Dedifferentiated amniotic fluid mesenchymal stem cell (primary cell): ENCODE data around the gene CLK4.
A peak's percentile ranks its signal among the peaks of the same experiment; 100 is the strongest.

ENCODE experiments used
- DNase-seq: peaks from one replicate; pipeline ENCODE4 v3.0.0-alpha.2; 2016; ENCODE audit errors: extremely low spot score

Gene CLK4

DNA sequence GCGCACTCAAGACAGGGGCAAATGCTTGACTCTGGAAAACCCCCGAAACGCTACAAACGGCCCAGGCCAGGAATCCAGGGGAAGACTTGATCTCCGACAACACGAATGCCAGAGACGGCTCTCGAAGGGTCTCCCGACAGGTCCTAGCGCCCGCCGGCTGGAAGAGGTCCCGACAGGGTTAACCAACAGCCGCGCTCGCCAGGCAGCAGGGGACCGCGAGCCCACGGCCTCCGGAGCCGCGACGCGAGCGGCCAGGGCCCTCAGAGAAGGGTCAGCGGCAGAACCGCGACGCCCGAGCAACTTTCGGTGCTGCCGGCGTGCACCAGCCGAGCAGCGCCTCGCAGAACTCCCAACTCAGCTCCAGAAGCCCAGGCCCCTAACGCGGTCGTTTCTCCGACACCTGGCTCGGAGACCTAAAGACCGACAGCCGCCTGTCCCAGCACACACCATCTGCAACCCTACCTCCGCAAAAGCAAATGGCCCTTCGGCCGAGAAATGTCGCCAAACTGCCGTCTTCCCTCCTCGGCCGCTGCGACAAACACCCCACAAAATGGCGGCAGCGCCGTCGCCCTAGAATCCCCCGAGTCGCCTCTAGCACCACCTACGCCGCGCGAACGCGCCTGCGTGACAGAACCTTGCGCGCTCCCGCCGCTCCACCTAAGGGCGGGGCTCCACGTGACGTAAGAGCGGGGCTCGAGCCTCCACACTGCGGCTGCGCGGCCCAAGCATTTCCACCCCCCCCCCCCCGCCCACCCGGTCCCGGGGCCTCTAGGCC lies at the start of gene CLK4:
CLK4 (minus strand) TSS at position 567 of the 775 bp plus-strand sequence. CDS start 3,634 bp downstream, outside the sequence.
- peak; percentile 91 for DNase-seq

- DNase-seq = no peak
Observed at GRCh38 chr5:178675922-178676321, 49.1 kb upstream of the CLK4 start.

DNA sequence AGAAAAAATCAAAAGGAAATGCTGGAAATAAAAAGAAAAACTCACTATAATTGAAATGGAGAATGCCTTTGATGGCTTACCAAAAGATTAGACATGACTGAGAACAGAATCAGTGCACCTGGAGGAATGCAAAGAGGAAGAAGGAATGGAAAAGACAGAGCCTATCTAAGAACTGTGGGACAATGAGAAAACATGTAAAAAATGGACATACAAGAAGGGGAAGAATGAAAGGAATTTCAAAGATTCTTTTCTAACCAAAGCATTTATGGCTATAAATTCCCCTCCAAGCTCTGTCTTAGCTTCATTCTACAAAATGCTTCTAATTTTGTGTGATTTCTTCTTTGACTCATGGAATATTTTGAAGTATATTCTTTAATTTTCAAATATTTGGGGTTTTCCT lies 47.5 kb upstream of the CLK4 start:
- peak; percentile 23 for DNase-seq

DNA sequence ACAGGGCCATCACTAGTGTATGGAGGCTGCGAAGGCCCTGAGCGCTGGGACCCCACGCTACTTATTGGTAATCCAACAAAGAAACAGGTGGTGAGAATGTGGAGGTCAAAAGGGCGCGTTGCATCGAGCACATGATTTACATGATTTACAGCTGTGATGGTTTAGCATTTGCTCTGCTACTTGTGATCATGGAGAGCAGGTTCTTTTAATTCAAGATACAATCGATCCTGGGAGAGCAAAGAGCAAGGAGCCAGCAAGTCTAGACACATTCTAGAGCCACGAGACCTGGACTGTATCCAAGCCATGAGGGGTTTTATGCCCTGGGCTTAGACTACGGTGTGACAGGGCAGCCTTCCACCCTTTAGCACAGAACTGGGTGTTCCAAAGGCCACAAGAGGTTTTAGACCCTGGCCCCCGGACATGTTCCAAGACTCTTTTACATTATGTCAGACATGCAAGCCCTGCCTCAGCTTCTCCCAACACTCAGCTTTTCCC lies 47.0 kb upstream of the CLK4 start:
- no peak for DNase-seq

DNA sequence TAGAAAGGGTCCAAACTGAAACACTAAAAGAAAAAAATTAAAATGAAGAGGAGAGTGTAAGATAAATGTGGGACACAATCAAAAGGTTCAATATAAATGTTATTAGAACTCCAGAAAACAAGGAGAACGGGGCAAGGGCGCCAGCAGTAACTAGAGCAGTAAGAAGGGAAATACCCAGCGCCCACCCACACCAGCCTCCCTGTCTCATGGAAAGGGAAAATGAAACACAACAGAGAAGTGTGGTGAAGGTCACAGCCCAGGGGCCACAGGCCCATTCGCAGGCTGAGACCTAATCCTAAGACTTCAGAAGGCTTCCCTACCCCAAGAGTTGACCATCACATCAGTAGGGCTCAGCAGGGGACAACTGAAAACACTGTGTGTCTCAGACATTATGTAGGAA lies 45.8 kb upstream of the CLK4 start:
- DNase-seq = no peak

DNA sequence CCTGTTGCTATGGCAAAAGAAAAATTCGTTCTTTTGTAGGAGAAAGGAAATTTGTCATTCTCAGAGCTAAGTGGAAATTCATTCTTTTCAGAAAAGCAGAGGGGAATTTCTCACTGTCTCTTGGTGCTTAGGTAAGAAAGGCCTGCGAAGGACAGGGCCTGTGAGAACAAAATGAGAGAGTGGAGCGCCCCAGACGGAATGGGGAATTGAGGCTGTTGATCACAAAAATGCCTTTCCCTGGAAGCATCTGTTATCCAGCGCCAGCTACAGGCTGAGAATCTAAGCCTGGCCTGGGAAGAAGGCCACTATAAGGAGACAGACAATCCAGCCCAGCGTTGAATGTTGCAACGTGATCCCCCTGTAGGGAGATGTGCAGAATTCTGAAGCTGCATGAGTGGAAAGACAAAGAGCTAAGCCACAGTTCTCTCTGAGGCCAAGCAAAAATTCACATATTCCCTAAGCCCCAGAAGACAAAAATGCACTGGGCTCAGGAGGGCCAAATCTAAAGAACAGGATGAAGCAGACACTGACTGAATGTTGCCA lies 44.8 kb upstream of the CLK4 start:
- no peak for DNase-seq

DNA sequence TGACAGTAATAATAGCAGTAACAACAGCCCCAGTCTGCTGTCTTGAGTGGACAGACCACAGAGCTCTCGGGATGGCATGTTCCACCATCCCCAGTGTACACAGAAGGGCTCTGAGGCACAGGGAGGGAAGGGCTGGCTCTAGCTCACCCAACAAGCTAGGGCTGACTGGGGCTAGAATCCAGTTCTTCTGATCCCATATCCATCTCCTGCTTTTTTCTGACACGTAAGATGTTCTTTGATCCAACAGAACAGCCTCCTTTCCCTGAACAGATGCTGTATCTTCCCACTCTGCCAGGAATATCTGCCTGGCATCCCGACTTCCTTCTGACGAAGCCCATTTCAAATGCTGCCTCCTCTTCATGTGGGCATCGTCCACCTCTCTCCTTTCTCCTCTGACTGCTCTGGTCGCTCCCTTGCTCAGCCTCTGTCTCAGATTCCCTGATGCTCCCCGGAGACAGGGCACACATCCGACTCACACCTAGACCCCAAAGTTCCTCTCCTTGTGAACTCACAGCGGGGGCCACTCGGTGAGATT lies 43.6 kb upstream of the CLK4 start:
- peak; percentile 3 for DNase-seq

- peak; percentile 5 for DNase-seq
Observed at GRCh38 chr5:178668579-178668978, 41.7 kb upstream of the CLK4 start.

DNA sequence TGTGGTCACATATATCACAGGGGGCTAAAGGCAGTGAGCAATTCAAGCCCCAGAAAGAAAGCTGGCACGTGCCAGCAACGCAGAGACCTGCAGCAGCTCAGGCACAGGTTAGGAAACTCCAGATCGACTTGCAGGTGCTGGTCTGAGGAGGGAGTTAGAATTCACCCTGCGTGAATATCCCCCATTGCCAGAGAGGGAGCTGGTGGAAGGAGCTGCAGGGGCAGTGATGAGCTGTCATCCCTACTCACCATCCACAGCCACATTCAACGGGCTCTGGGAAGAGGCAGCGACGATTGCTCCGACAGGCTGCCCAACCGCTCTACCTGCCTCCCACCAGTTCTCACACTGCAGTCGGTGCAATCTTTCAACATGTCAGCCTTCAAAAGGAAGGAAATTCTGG lies 40.8 kb upstream of the CLK4 start:
- DNase-seq = peak; percentile 7

DNA sequence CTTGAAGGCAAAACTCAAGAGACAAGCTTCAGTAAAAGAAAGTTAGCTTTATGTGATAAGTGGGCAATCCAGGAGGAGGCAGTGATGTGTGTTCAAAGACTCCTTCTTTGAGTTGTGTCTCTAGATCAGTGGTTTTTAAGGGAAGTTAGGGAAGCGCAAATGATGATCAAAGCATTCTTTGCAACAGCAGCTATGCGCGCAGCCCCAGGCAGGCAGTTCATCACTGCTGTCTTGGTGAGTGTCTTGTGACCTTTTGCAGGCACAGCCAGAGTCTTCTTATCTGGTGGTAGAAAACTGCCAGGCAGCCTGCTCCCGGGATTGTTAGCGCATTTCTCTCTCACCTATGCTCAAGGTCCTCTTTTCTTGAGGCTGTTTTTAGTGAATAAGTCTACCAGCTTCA lies 40.3 kb upstream of the CLK4 start:
- peak; percentile 8 for DNase-seq

DNA sequence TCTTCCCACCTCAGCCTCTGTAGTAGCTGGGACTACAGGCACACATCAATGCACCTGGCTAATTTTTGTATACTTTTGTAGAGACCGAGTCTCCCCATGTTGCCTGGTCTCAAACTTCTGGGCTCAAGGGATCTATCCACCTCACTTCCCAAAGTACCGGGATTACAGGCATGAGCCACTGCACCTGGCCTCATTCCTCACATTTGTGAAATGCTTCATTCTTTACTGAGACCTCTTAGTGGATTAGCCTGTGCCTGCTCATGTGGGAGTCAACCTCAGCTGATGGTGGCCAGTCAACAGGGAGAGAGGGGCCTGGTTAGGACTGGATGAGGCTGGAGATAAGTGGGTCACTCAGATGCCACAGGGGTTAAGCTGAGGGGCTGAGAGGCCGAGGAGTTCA lies 37.3 kb upstream of the CLK4 start:
- DNase-seq = no peak

DNA sequence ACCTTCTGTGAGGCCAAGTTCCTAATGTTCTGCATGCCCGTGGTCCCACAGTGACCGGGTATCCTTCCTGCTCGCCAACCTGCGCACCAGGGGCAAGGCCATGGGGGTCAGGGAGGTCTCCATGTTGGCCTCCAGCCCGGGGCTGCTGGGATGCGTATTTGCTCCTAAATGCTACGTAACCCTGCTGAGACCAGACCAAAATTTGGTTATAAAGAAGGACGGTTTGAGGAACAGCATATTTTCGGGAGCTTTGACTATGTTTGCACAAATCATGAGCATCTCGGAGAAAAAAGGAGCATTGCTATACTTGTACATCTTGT lies 35.7 kb upstream of the CLK4 start:
- DNase-seq = no peak

DNA sequence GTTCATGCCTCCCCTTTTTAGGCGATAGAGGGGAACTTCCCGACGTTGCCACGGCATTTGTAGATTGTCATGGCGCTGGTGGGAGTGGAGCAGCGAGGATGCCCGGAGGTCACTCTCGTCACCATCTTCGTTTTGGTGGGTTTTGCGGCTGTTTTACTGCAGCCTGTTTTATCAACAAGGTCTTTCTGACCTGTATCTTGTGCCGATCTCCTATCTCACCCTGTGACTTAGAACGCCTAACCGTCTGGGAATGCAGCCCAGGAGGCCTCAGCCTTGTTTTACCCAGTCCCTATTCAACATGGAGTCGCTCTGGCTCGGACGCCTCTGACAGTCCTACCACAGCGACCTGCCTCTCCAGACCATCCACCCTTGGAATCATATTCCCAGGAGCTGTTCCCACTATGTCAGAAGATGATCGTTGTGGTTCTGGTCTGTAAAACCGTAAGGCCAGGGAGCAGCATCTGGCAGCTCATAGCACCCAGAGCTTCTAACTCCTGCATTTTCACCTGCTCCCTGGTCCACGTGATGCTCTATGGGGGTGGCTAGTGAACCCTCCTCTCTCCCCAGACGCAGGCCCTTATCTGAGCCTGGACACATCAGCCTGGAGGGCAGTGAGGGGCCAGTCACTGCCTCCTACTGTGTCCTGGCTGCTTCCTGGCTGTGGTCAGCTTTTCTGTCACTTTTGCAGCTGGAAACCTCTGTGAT lies 35.1 kb upstream of the CLK4 start:
- no peak for DNase-seq

DNA sequence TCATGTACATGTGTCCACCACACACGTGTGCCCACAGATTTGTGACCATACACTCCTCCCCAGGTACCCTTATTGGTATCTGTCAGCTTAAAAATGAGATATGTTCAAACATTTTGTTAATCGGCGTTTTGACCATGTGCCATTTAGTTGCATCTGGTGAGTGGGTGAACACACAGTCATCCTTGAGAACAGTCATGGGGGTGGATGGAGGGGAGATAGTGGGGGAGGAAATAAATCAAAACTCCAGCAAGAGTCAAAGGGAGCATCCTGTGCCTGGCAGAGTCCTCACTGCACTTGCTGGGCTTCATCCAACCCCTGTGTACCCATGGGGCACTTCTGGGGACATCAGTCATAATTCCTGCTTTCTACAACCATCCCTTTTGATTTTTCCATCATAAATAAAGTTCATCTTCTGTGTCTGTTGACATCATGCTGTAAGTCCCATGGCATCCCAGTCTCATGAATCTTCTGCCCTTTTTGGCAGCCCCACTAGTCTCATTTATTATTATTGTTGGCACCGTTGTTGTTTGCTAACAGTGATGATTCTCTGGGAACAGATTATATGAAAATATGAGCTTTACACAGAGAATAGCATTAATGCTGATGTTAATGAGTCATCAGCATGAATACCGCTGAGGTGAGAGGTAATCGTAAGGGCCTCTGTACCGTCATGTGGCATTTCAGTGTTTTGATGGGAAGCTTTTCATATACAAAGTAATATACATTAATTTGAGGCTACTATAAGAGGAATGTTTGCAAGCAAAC lies 24.4 kb upstream of the CLK4 start:
- DNase-seq = no peak

GRCh38 chr5:178650214-178650613 lies 23.4 kb upstream of the CLK4 start:
- no peak for DNase-seq

DNA sequence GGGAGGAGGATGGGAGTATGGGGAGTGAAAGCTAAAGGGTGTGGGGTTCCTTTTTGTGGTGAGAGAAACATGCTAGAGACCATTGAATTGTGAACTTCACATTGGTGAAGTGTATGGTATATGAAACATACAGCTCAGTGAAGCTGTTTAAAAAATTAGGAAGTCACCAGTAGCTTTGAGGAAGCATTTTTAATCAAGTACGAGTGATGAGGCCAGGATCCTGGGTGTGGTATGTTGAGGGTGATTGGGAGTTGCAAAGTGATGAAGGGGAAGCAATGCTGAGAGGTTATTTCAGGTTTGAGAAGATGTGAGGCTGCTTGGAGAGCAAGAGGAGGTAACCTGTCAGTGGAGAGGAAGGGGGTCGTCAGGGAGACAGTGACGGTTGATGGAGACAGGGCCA lies 22.7 kb upstream of the CLK4 start:
- no peak for DNase-seq

- no peak for DNase-seq
Observed at GRCh38 chr5:178644826-178645545, 18.1 kb upstream of the CLK4 start.

DNA sequence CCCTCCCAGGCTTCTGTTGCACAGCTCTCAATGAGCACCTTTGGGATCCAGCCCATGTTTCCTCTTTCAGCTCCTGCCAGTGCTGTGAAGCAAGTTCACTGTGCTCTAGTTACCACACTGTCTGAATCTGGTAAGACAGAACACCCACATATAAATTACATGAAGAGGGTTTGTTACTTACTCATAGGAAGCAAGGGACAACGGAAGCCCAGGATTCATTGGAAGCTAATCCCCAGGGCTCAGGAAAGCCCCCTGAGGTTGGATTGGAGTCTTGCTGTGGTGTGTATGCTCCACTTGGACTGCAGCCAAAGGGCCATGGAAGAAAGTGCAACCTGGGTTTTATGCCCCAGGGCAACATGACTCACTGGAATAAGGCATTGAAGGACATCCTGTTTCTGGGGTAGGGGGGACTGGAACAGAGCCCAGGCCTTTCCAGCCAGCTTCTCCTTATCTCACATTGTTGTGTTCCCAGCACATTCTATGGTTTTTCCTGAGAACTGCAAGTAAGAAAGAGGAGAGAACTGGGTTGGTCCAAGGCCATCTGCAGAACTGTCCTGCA lies 15.6 kb upstream of the CLK4 start:
- DNase-seq = peak; percentile 68

DNA sequence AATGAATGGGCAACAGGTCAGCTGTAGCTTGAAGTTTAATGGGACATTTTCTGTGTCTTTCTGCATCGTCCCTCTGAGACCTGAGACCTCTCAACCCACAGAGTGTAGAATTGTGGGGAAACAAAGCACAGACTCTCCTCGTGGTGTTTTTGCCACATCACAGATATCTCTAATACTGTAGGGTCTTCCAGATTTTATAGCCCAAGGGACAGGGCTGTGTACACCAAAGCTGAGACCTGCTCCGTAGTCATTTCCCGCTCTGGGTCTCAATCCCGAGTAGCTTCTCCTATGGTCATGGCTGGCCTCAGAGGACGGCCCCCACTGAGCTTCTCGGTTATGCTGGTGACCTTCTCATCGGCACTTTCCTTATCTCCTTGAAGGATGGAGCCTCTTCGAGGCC lies 14.9 kb upstream of the CLK4 start:
- no peak for DNase-seq

GRCh38 chr5:178640331-178641045 lies 13.6 kb upstream of the CLK4 start:
- DNase-seq = no peak
